Osteoblast (primary cell): Measurements from ENCODE around the gene DHRS11. TPM values are rescaled to one million over a fixed set of nuclear protein-coding genes. Genes with fewer than 3 reads are reported as not detected.

ENCODE experiments used
- DNase-seq: peaks from one replicate; pipeline ENCODE4 v3.0.0; 2011; ENCODE audit warnings: low spot score, mixed read lengths; ENCODE audit not compliant: insufficient read length; ENCODE audit errors: missing footprints
- H2AFZ ChIP-seq: 2 replicates; pipeline ENCODE4 v1.6.0; 2011; ENCODE audit warnings: mild to moderate bottlenecking, low read length
- H3K27ac ChIP-seq: 2 replicates; pipeline ENCODE4 v1.5.1; 2011; ENCODE audit warnings: mild to moderate bottlenecking, low read depth, low read length, moderate library complexity
- H3K27me3 ChIP-seq: 2 replicates; pipeline ENCODE4 v1.6.0; 2012; ENCODE audit warnings: mild to moderate bottlenecking, control low read depth, inconsistent platforms, low read length, moderate library complexity; ENCODE audit not compliant: insufficient read depth
- H3K36me3 ChIP-seq: 2 replicates; pipeline ENCODE4 v1.5.1; 2011; ENCODE audit warnings: mild to moderate bottlenecking, low read length, control low read depth, moderate library complexity; ENCODE audit not compliant: insufficient read depth
- H3K4me1 ChIP-seq: 2 replicates; pipeline ENCODE4 v1.5.1; 2011; ENCODE audit warnings: mild to moderate bottlenecking, low read length, control low read depth, moderate library complexity; ENCODE audit not compliant: insufficient read depth
- H3K4me2 ChIP-seq: 2 replicates; pipeline ENCODE4 v1.6.0; 2011; ENCODE audit warnings: mild to moderate bottlenecking, low read length; ENCODE audit not compliant: insufficient read depth
- H3K4me3 ChIP-seq: fragments of 200-600 bp; sonication (generic); 3 replicates; pipeline ENCODE4 v1.5.1; 2012; ENCODE audit warnings: mild to moderate bottlenecking, low read length, inconsistent platforms; ENCODE audit not compliant: insufficient read depth
- H3K79me2 ChIP-seq: 2 replicates; pipeline ENCODE4 v1.6.0; 2012; ENCODE audit warnings: mild to moderate bottlenecking, low read length, control low read depth, inconsistent platforms; ENCODE audit not compliant: insufficient read depth
- H3K9me3 ChIP-seq: 2 replicates; pipeline ENCODE4 v1.5.1; 2011; ENCODE audit warnings: low read depth, low read length, control low read depth
- H4K20me1 ChIP-seq: 2 replicates; pipeline ENCODE4 v1.6.0; 2012; ENCODE audit warnings: mild to moderate bottlenecking, low read length, control low read depth; ENCODE audit not compliant: insufficient read depth
- total RNA-seq: library from RNA; depleted of rRNA; stranded (reverse); fragments of >200 nt; gene quantifications from 2 replicates; pipeline ENCODE4 v1.2.3, GENCODE V29; 2012
- TF ChIP-seq, protein P1 (sequence below): IDR thresholded peaks from 2 replicates; pipeline ENCODE4 v1.5.1; 2011; ENCODE audit warnings: mild to moderate bottlenecking, low read depth, low read length, moderate library complexity; ENCODE audit errors: extremely low read depth

The DHRS11 gene
- total RNA-seq, 1 donor = 3.3 TPM

- H3K79me2 ChIP-seq = peaks cover 9% of the 10 kb centered on the region
- peaks cover 18% of the 10 kb centered on the region for H3K4me1 ChIP-seq
- no peaks in the 10 kb centered on the region for H3K27me3 ChIP-seq
- no peak overlapping the region for H2AFZ ChIP-seq
- no peaks in the 10 kb centered on the region for H3K9me3 ChIP-seq
- H3K36me3 ChIP-seq = peaks cover 7% of the 10 kb centered on the region
- TF ChIP-seq, protein P1, sequence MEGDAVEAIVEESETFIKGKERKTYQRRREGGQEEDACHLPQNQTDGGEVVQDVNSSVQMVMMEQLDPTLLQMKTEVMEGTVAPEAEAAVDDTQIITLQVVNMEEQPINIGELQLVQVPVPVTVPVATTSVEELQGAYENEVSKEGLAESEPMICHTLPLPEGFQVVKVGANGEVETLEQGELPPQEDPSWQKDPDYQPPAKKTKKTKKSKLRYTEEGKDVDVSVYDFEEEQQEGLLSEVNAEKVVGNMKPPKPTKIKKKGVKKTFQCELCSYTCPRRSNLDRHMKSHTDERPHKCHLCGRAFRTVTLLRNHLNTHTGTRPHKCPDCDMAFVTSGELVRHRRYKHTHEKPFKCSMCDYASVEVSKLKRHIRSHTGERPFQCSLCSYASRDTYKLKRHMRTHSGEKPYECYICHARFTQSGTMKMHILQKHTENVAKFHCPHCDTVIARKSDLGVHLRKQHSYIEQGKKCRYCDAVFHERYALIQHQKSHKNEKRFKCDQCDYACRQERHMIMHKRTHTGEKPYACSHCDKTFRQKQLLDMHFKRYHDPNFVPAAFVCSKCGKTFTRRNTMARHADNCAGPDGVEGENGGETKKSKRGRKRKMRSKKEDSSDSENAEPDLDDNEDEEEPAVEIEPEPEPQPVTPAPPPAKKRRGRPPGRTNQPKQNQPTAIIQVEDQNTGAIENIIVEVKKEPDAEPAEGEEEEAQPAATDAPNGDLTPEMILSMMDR = no peak
- no peak overlapping the region for H3K4me3 ChIP-seq
- no peak overlapping the region for H3K27ac ChIP-seq
- no peaks in the 10 kb centered on the region for H4K20me1 ChIP-seq
- H3K4me2 ChIP-seq = no peak overlapping the region
- no peak for DNase-seq
Observed at GRCh38 chr17:36594626-36595401, 3.1 kb downstream of the DHRS11 start.

GRCh38 chr17:36597226-36597625 is 5.5 kb downstream of the DHRS11 start:
- TF ChIP-seq, protein P1 = no peak
- peaks cover 4% of the 10 kb centered on the region for H3K36me3 ChIP-seq
- no peak for DNase-seq
- peaks cover 2% of the 10 kb centered on the region for H4K20me1 ChIP-seq
- no peak overlapping the region for H3K27ac ChIP-seq
- H3K79me2 ChIP-seq = peaks cover 16% of the 10 kb centered on the region
- no peak overlapping the region for H3K4me3 ChIP-seq
- peaks cover 17% of the 10 kb centered on the region for H3K4me1 ChIP-seq
- H3K27me3 ChIP-seq = no peaks in the 10 kb centered on the region
- no peak overlapping the region for H2AFZ ChIP-seq
- H3K9me3 ChIP-seq = no peaks in the 10 kb centered on the region
- H3K4me2 ChIP-seq = no peak overlapping the region

DNA sequence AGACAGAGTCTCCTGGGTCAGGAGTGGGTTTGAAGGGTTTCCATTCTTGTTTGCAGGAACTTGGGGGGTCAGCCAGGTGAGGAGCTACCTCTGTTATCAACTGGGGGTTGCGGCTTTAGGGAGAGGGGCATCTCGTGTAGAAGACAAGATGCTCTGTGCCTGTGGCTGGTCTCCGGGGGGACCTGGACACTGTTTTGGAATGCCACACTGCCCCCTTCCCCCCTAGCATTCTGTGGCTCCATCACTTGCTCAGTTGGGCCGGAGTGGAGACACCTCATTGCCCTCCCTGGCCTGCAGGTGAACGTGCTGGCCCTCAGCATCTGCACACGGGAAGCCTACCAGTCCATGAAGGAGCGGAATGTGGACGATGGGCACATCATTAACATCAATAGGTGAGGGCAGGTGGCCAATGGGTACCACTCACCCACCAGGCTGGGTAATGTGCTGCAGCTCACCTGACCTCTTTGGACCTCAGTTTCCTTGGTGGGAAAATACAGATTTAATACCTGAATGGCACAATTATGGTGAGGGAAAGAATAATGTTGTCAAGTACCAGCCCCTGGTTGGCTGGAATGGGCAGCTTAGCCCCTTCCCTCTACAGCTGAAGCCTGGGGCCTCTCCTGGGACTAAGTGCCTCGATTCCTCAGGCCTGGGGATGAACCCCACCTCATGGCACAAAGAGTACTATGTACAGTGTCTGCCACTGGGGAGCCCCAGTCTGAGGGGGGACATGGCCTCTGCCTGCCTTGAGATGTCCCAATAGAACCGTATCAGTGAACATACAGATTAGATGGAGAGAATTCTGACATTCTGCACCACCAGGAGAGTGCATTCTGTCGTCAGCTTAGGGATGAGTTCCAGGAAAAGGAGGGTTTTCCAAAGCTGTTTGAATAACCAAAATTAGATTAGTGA is 6.4 kb downstream of the DHRS11 start:
- Histone ChIP-seq H4K20me1 (peaks cover 9% of the 10 kb centered on the region), H3K79me2 (peaks cover 17% of the 10 kb centered on the region), H3K4me2 (no peak overlapping the region), H3K27ac (no peak overlapping the region), H2AFZ (no peak overlapping the region), H3K9me3 (no peaks in the 10 kb centered on the region), H3K36me3 (peaks cover 4% of the 10 kb centered on the region), H3K4me1 (peaks cover 16% of the 10 kb centered on the region), H3K27me3 (no peaks in the 10 kb centered on the region), H3K4me3 (no peak overlapping the region)
- DNase-seq = no peak
- TF ChIP-seq, protein P1 = no peak

- H3K79me2 ChIP-seq = peaks cover 21% of the 10 kb centered on the region
- no peak overlapping the region for H3K27ac ChIP-seq
- H3K9me3 ChIP-seq = no peaks in the 10 kb centered on the region
- H3K27me3 ChIP-seq = no peaks in the 10 kb centered on the region
- no peak overlapping the region for H2AFZ ChIP-seq
- peak; percentile 48 for DNase-seq
- TF ChIP-seq, protein P1 = no peak
- H3K4me3 ChIP-seq = no peak overlapping the region
- H3K36me3 ChIP-seq = peaks cover 4% of the 10 kb centered on the region
- no peak overlapping the region for H3K4me2 ChIP-seq
- peaks cover 17% of the 10 kb centered on the region for H3K4me1 ChIP-seq
- H4K20me1 ChIP-seq = peaks cover 9% of the 10 kb centered on the region
Observed at GRCh38 chr17:36598951-36599401, 7.3 kb downstream of the DHRS11 start.
